Measurements from ENCODE around the gene SLC16A11.

SLC16A11 gene

GRCh38 chr17:7042501-7043181, 1.3 kb downstream of the SLC16A11 start:
- no peaks in the 10 kb centered on the region for H3K79me2 ChIP-seq (ENCODE audit: insufficient read depth, low read length)
- H3K27me3 ChIP-seq (ENCODE audit: insufficient read depth, low read length) = no peaks in the 10 kb centered on the region
- H3K9me2 ChIP-seq (ENCODE audit: low read depth, low read length) = no peaks in the 10 kb centered on the region
- H3K9ac ChIP-seq (ENCODE audit: low read length) = no peak overlapping the region
- no peaks in the 10 kb centered on the region for H3F3A ChIP-seq (ENCODE audit: insufficient read depth, low read length)
- H3K36me3 ChIP-seq (ENCODE audit: insufficient read depth, low read length) = no peaks in the 10 kb centered on the region; the same call in 1 of the 2 replicates
- no peaks in the 10 kb centered on the region for H4K20me1 ChIP-seq (ENCODE audit: insufficient read depth, low read length)
- TF ChIP-seq EZH2 (IDR thresholded peaks at IDR 0.05; ENCODE audit: borderline replicate concordance, low read length) (no peak), CTCF (IDR thresholded peaks at IDR 0.05; ENCODE audit: low read length) (no peak)
- H3K4me1 ChIP-seq (ENCODE audit: insufficient read depth, low read length, severe bottlenecking) = peaks cover 29% of the 10 kb centered on the region
- H3K27ac ChIP-seq (ENCODE audit: low read depth, low read length, poor library complexity, severe bottlenecking) = no peak overlapping the region
- H3K4me2 ChIP-seq (ENCODE audit: low read length) = no peak overlapping the region
- no peak overlapping the region for H2AFZ ChIP-seq (ENCODE audit: low read length)
- no peaks in the 10 kb centered on the region for H3K9me3 ChIP-seq (ENCODE audit: low read length)
- H3K4me3 ChIP-seq (ENCODE audit: low read depth, low read length, poor library complexity, severe bottlenecking) = no peak overlapping the region

GRCh38 chr17:7041607-7042500, 2.0 kb downstream of the SLC16A11 start:
- H2AFZ ChIP-seq (ENCODE audit: low read length) = no peak overlapping the region
- H3K27ac ChIP-seq (ENCODE audit: low read depth, low read length, poor library complexity, severe bottlenecking) = no peak overlapping the region
- no peaks in the 10 kb centered on the region for H3K9me2 ChIP-seq (ENCODE audit: low read depth, low read length)
- no peaks in the 10 kb centered on the region for H3K9me3 ChIP-seq (ENCODE audit: low read length)
- no peak overlapping the region for H3K4me2 ChIP-seq (ENCODE audit: low read length)
- no peak overlapping the region for H3K9ac ChIP-seq (ENCODE audit: low read length)
- H3F3A ChIP-seq (ENCODE audit: insufficient read depth, low read length) = no peaks in the 10 kb centered on the region
- peaks cover 27% of the 10 kb centered on the region for H3K4me1 ChIP-seq (ENCODE audit: insufficient read depth, low read length, severe bottlenecking)
- TF ChIP-seq EZH2 (IDR thresholded peaks at IDR 0.05; ENCODE audit: borderline replicate concordance, low read length) (no peak), CTCF (IDR thresholded peaks at IDR 0.05; ENCODE audit: low read length) (no peak)
- H3K36me3 ChIP-seq (ENCODE audit: insufficient read depth, low read length) = no peaks in the 10 kb centered on the region; the same call in 1 of the 2 replicates
- no peak overlapping the region for H3K4me3 ChIP-seq (ENCODE audit: low read depth, low read length, poor library complexity, severe bottlenecking)
- H3K79me2 ChIP-seq (ENCODE audit: insufficient read depth, low read length) = no peaks in the 10 kb centered on the region
- H3K27me3 ChIP-seq (ENCODE audit: insufficient read depth, low read length) = no peaks in the 10 kb centered on the region
- no peaks in the 10 kb centered on the region for H4K20me1 ChIP-seq (ENCODE audit: insufficient read depth, low read length)

GRCh38 chr17:7039832-7040231, 4.1 kb downstream of the SLC16A11 start:
- Histone ChIP-seq H4K20me1 (ENCODE audit: insufficient read depth, low read length) (no peaks in the 10 kb centered on the region), H3K9ac (ENCODE audit: low read length) (no peak overlapping the region), H2AFZ (ENCODE audit: low read length) (no peak overlapping the region), H3K27me3 (ENCODE audit: insufficient read depth, low read length) (no peaks in the 10 kb centered on the region), H3K9me2 (ENCODE audit: low read depth, low read length) (no peaks in the 10 kb centered on the region), H3K4me2 (ENCODE audit: low read length) (no peak overlapping the region), H3F3A (ENCODE audit: insufficient read depth, low read length) (no peaks in the 10 kb centered on the region), H3K4me1 (ENCODE audit: insufficient read depth, low read length, severe bottlenecking) (peaks cover 29% of the 10 kb centered on the region), H3K36me3 (ENCODE audit: insufficient read depth, low read length) (no peaks in the 10 kb centered on the region; the same call in 1 of the 2 replicates), H3K27ac (ENCODE audit: low read depth, low read length, poor library complexity, severe bottlenecking) (no peak overlapping the region), H3K9me3 (ENCODE audit: low read length) (no peaks in the 10 kb centered on the region), H3K79me2 (ENCODE audit: insufficient read depth, low read length) (no peaks in the 10 kb centered on the region), H3K4me3 (ENCODE audit: low read depth, low read length, poor library complexity, severe bottlenecking) (no peak overlapping the region)
- TF ChIP-seq CTCF (IDR thresholded peaks at IDR 0.05; ENCODE audit: low read length) (no peak), EZH2 (IDR thresholded peaks at IDR 0.05; ENCODE audit: borderline replicate concordance, low read length) (no peak)
